Measurements from ENCODE around the gene CLUH. TPM values are rescaled to one million over a fixed set of nuclear protein-coding genes. Genes with fewer than 3 reads are reported as not detected.

The CLUH gene
- total and polyA plus RNA-seq, 3 experiments from 2014 or later: 17.8 to 146 (median 142) TPM

Other genes with a start within 250 kb of the CLUH start
- 10 to 100 TPM; 67.2 to 72.0 TPM for gene METTL16, start 199.9 kb downstream of the CLUH start, total RNA-seq
- gene METTL16, start 199.9 kb downstream of the CLUH start, polyA plus RNA-seq: 30.3 TPM
- gene PAFAH1B1, start 118.1 kb downstream of the CLUH start, total RNA-seq: 100 to 1,000 TPM; 159 to 168 TPM
- gene PAFAH1B1, start 118.1 kb downstream of the CLUH start, polyA plus RNA-seq: 13.2 TPM
- gene CCDC92B, start 37.9 kb upstream of the CLUH start, total RNA-seq: under 1 TPM in 1 of 2 experiments, not detected in 1; 0.07 TPM
- gene CCDC92B, start 37.9 kb upstream of the CLUH start, polyA plus RNA-seq: not detected
- 1 to 10 TPM; 1.2 to 1.4 TPM for gene RAP1GAP2, start 84.7 kb upstream of the CLUH start, total RNA-seq
- 6.3 TPM for gene RAP1GAP2, start 84.7 kb upstream of the CLUH start, polyA plus RNA-seq

All from CD8-positive, alpha-beta memory T cell (primary cell).